HPDE6-E6E7 (cell line): Measurements from ENCODE around the gene FBXL22.
"Not testable (repeated sequence)": the region's sequence is repeated elsewhere in the genome, so short reads cannot be mapped to it uniquely, and the experiment has no call there.

Source experiments
- DNase-seq: peaks from one replicate; pipeline ENCODE4 v3.0.0; 2011; ENCODE audit warnings: missing footprints; ENCODE audit errors: extremely low spot score

The FBXL22 gene

DNA sequence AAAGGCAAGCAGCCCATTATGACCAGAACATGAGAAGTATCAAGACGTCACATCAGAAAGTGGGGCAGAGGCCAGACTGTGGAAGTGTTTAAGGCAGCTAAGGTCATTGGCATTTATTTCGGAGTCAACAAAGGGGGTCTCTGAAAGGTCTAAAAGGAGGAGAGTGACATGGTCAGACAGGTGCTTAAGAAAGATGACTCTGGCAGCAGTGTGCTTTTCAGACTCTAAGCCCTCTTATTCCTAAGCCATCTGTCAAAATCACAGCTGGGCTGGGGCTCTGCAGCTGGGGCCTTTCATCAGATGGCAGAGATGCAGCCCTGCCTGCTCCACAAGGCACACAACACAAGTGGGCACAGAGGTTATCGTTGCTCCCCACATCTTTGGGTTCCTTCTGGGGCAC, 14.0 kb downstream of the FBXL22 start:
- no peak for DNase-seq

DNA sequence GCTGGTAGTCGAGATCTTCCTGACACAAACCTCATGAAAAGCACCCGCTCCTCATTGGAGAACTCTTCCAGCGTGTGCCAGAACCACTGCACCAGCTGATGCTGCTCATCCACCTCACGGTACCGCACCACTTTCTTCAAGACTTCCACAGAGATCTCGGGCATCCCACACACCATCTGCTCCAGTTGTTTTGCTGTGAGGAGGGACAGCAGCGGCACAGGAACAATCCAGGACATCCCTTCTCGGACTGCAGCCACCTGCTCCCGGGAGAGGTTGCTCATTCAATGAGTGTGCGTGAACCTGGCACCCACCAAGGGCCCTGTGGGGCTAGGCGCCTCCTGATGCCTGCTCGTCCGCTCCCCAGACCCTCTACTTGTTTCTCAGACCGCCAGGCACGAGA, 15.1 kb downstream of the FBXL22 start:
- DNase-seq: no peak

DNA sequence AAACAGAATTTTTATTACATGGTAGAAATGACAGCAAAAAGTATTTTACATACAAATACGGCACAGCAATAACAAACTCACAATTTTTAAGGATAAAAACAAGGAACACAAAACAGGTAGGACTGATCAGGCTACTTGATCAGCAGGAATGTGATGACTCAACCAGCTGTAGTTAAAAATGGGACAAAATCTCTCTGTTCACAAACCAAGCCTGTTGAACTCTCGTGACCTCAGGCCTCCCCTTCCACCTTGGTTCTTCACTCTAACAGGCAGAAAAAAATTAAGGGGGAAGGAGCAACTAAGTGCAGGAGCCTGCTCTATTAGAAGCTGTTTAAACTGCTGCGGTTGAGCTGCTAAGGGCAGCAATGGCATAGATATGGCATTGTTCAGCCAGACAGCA, 18.7 kb downstream of the FBXL22 start:
- peak; percentile 29 for DNase-seq

DNA sequence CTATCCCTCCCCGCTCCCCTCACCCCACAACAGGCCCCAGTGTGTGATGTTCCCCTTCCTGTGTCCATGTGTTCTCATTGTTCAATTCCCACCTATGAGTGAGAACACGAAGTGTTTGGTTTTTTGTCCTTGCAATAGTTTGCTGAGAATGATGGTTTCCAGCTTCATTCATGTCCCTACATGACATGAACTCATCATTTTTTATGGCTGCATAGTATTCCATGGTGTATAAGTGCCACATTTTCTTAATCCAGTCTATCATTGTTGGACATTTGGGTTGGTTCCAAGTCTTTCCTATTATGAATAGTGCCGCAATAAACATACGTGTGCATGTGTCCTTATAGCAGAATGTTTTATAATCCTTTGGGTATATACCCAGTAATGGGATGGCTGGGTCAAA, 20.0 kb downstream of the FBXL22 start:
- not testable (repeated sequence) for DNase-seq

DNA sequence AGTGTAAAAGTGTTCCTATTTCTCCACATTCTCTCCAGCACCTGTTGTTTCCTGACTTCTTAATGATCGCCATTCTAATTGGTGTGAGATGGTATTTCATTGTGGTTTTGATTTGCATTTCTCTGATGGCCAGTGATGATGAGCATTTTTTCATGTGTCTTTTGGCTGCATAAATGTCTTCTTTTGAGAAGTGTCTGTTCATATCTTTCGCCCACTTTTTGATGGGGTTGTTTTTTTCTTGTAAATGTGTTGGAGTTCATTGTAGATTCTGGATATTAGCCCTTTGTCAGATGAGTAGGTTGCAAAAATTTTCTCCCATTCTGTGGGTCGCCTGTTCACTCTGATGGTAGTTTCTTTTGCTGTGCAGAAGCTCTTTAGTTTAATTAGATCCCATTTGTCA, 20.4 kb downstream of the FBXL22 start:
- not testable (repeated sequence) for DNase-seq

DNA sequence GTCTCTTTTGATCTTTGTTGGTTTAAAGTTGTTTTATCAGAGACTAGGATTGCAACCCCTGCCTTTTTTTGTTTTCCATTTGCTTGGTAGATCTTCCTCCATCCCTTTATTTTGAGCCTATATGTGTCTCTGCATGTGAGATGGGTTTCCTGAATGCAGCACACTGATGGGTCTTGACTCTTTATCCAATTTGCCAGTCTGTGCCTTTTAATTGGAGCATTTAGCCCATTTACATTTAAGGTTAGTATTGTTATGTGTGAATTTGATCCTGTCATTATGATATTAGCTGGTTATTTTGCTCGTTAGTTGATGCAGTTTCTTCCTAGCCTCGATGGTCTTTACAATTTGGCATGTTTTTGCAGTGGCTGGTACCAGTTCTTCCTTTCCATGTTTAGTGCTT, 23.6 kb downstream of the FBXL22 start:
- not testable (repeated sequence) for DNase-seq

DNA sequence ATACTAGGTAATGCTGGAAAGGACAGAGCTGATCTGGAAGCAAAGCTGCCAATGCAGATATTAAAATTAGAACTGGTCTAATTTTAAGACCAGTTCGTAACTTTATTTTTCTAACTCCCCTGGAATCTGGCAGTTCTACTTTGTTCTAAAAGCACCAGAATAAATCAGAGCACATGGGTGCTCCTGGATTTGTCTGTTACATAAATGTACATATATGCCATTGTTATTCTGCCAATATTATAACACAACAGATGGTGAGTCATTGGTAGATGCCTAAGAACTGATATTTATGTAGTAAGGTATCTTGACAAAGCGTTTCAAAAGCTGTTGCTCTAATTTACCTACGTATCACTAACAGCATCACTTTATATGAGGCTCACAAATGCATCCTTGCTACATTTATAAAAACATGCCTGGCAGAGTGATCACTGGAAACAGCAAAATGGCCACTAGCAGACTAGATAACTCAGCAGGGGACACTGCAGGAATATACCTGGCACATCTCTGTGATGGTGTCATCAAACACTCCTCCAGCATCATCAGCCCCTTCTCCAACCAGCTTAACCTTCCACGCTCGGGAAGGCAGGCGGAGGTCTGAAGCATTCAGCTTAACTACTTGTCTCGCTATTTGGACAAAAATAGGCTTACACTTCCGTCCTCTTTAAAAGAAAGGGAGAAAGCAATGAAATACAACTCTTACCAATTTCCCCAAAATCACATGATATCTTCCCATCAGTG, 26.2 kb downstream of the FBXL22 start:
- no peak for DNase-seq

DNA sequence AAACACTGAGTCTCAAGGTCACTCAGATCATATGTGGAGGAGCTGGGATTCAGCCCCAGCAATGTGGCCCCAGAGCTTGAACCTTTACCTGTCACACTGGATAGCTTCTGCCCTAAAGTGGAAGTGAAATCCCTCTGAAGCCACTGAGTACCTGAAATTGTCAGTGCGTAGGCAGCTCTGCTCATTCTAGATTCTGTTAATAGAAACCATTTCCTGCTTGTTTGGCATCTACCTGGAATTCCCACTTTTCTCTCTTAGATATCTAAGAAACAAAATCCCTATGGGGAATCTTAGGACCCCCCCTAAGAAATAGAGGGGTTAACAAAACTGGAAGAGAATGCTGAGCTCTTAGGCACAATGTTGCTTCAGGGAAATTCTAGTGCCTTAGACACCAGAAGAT, 29.8 kb downstream of the FBXL22 start:
- DNase-seq: no peak

DNA sequence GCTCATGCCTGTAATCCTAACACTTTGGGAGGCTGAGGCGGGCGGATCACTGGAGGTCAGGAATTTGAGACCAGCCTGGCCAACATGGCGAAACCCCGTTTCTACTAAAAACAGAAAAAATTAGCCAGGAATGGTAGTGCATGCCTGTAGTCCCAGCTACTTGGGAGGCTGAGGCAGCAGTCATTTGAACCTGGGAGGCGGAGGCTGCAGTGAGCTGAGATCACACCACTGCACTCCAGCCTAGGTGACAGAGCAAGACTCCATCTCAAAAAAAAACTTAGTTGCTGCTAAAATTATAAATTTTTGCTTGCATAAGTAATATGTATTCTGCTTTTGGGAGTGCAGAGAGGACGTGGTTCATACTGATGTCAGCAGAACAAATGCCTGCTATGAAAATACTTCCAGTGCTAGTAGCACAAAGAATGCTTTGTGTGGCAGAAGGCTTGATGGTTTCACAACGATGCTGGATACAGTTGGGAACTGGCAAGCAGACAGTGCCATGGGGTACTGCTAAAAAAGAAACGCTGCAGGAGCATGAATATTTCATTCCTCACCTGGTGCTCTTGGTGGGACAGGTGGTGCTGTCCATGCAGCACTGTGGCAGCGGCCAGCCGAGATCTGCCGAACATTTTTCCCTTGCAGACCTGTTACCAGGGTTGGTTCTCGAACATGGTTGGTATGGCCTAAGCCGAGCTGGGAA, 31.1 kb downstream of the FBXL22 start:
- DNase-seq: no peak

DNA sequence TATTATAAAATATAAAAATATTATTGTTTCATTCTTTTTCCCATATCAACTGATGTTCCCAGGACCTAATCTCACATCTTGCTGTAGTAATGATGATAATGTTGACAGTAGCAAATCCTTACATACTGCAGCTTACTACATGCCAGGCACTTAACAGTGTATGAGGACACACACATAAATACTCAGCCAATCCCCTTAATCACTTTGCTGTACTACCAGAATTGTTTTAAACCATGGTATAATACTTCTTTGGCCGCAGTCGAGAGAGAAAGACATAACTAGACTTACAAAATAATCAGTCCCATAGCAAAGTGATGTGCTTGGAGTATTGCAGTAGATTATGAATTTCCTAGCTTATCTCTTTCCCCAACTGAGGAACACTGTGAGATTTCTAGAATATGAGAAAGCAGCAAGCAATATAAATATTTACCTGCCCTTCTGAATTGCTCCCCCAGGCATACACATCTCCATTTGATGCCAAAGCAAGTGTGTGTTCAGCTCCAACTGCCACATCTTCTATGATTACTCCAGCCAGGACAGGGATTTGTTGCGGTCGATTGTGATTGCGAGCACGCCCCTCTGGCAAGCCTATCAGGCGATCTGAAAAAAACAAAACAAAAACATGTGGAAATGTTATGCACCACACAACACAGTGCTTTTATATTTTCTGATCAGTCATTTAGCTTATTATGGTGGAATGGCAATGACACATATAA, 33.0 kb downstream of the FBXL22 start:
- no peak for DNase-seq

DNA sequence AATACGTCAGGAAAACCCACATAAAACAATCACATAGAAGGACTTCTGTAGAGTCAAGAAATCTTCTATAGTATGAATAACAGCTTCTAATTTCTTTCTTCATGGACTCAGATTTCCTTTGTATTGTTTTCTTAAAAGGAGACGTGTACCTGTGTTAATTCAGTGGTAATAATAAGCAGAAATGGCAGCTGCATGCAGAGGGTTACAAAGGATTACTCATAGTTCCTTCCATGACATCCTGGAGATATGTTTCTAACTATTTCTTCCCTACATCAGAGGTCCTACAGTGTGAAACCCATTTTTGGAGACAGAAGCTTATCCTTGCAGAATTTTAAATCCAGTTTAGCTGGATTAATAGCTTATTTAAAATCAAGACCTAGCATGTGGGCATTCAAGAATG, 36.1 kb downstream of the FBXL22 start:
- no peak for DNase-seq

DNA sequence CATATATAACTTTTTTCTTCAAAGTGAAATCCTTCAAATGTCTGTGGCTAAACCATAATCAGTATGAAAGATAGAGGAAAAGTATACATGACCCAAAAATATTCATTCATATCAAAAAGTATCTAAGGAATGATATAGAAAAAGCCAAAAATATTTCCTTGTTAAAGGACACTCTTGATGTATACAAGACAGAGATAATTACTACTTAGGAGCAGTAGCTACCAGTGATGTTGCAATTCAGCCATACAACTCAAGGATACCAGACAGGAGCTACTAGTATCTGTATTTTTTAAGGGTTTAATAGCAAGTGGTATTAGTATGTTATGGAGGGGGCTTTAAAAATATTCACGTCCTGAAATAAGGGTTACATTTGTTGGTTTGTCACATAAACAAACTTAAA, 37.0 kb downstream of the FBXL22 start:
- no peak for DNase-seq

DNA sequence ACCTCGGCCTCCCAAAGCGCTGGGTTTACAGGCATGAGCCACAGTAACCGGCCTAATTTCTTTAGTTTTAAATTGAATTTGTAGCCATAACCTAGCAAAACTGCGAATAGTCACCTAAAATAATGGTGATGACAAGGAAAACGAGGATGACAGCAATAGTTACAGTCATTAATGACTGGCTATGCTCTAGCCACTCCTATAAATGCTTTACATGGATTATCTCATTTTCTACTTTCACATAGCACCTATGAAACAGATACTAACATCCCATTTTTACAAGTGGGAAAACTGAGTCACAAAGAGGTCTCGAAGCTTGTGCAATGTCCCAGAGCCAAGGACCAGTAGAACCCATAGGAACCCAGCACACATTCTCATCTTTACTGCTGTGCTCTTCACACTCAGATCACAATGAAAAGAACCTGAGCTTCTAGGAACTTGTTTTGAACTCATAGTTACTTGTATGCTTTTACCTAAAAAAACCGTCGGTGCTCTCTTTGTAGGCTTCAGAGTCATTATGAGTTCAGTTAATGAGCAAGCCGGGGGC, 39.4 kb downstream of the FBXL22 start:
- DNase-seq: no peak

DNA sequence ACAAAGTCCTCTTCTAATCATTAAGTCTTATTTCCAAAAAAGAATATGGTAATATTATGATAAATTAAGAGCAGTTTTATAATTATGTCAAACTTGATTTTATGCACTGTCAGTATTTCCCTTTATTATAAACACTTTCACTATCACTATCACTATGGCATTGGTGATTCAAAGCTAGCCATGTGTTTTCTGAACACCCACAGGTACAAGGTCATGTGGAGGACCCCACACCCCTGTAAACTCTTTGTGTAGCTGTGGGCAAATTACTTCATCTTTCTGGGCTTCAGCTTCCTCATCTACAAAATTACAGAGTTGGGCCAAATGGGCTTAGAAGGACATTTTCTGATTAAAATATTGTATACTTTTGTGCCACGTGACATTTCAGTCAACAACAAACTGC, 41.7 kb downstream of the FBXL22 start:
- DNase-seq: no peak

DNA sequence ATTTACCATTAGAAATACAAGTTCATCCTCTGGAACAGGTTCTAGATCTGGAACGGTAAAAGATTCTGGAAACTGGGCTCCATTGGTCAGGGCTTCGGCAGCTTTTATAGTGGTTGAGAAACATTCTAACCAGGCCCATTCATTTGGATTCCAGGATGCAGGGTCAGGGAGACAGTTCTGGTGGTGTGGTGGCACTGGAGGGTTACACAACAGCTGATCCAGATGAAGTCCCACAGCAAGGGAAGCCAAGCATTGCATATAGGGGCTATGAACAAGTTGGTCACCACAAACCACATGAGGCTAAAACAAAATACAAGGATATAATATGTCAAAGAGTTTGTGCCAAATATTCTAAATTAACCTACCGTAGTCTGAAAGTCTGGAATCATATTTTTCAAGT, 43.0 kb downstream of the FBXL22 start:
- no peak for DNase-seq
